HG02884 (cell line): ENCODE results near the gene FOXJ3.

Experiments
- ATAC-seq: cut with Tn5 transposase; IDR thresholded peaks from one replicate; pipeline ENCODE4 v1.9.1; 2021; ENCODE audit warnings: mild to moderate bottlenecking, moderate library complexity; ENCODE audit not compliant: unreplicated experiment

FOXJ3 gene

GRCh38 chr1:42148166-42148565 is 186.9 kb downstream of the FOXJ3 start:
- ATAC-seq: no peak

GRCh38 chr1:42146626-42147320 is 188.3 kb downstream of the FOXJ3 start:
- ATAC-seq: no peak

GRCh38 chr1:42145764-42146625 is 189.0 kb downstream of the FOXJ3 start:
- ATAC-seq: no peak

- ATAC-seq: no peak
These were observed 189.7 kb downstream of the FOXJ3 start for GRCh38 chr1:42145389-42145716.

- ATAC-seq: no peak
These were observed 190.2 kb downstream of the FOXJ3 start for GRCh38 chr1:42144711-42145388.

GRCh38 chr1:42143896-42144710 is 190.9 kb downstream of the FOXJ3 start:
- no peak for ATAC-seq

- no peak for ATAC-seq
These were observed 191.9 kb downstream of the FOXJ3 start for GRCh38 chr1:42142894-42143675.

- no peak for ATAC-seq
These were observed 193.1 kb downstream of the FOXJ3 start for GRCh38 chr1:42141978-42142377.

- ATAC-seq: no peak
These were observed 194.8 kb downstream of the FOXJ3 start for GRCh38 chr1:42140191-42140590.

GRCh38 chr1:42139444-42139843 is 195.6 kb downstream of the FOXJ3 start:
- ATAC-seq: no peak

GRCh38 chr1:42138586-42138985 is 196.4 kb downstream of the FOXJ3 start:
- ATAC-seq: no peak

- no peak for ATAC-seq
These were observed 197.3 kb downstream of the FOXJ3 start for GRCh38 chr1:42137766-42138165.

GRCh38 chr1:42136466-42136865 is 198.6 kb downstream of the FOXJ3 start:
- ATAC-seq: no peak

GRCh38 chr1:42135426-42135825 is 199.6 kb downstream of the FOXJ3 start:
- no peak for ATAC-seq

GRCh38 chr1:42133809-42134526 is 201.1 kb downstream of the FOXJ3 start:
- ATAC-seq: no peak

GRCh38 chr1:42133390-42133789 is 201.6 kb downstream of the FOXJ3 start:
- no peak for ATAC-seq

GRCh38 chr1:42130061-42130660 is 204.9 kb downstream of the FOXJ3 start:
- ATAC-seq: no peak

GRCh38 chr1:42128964-42129363 is 206.1 kb downstream of the FOXJ3 start:
- no peak for ATAC-seq

GRCh38 chr1:42128499-42128898 is 206.5 kb downstream of the FOXJ3 start:
- ATAC-seq: no peak
